GM21423 (cell line): ENCODE results near the gene ACOT9.
A peak's percentile ranks its signal among the peaks of the same experiment; 100 is the strongest.
"Not testable (repeated sequence)": the region's sequence is repeated elsewhere in the genome, so short reads cannot be mapped to it uniquely, and the experiment has no call there.

Experiments used
- ATAC-seq: cut with Tn5 transposase; IDR thresholded peaks from one replicate; pipeline ENCODE4 v1.9.1; 2021; ENCODE audit warnings: mild to moderate bottlenecking, moderate library complexity; ENCODE audit not compliant: unreplicated experiment

The ACOT9 gene

GRCh38 chrX:23765868-23766267 is 22.8 kb upstream of the ACOT9 start:
- ATAC-seq, result no peak

GRCh38 chrX:23765449-23765848 is 22.4 kb upstream of the ACOT9 start:
- no peak for ATAC-seq

- no peak for ATAC-seq
These were observed 21.3 kb upstream of the ACOT9 start for GRCh38 chrX:23764188-23764984.

- no peak for ATAC-seq
These were observed 16.7 kb upstream of the ACOT9 start for GRCh38 chrX:23759821-23760220.

- ATAC-seq, result peak; percentile 72
These were observed 13.1 kb upstream of the ACOT9 start for GRCh38 chrX:23756165-23756564.

GRCh38 chrX:23754664-23755063 is 11.6 kb upstream of the ACOT9 start:
- no peak for ATAC-seq

- no peak for ATAC-seq
These were observed 9.8 kb upstream of the ACOT9 start for GRCh38 chrX:23752740-23753415.

- no peak for ATAC-seq
These were observed 6.5 kb upstream of the ACOT9 start for GRCh38 chrX:23749576-23749975.

- ATAC-seq, result no peak
These were observed 6.1 kb upstream of the ACOT9 start for GRCh38 chrX:23749129-23749528.

GRCh38 chrX:23745786-23746185 is 2.7 kb upstream of the ACOT9 start:
- no peak for ATAC-seq

GRCh38 chrX:23743623-23743971 is 521 bp upstream of the ACOT9 start:
- not testable (repeated sequence) for ATAC-seq

GRCh38 chrX:23742174-23742696 is 841 bp downstream of the ACOT9 start:
- ATAC-seq, result no peak

GRCh38 chrX:23737413-23737812 is 5.7 kb downstream of the ACOT9 start:
- ATAC-seq, result no peak

- ATAC-seq, result no peak
These were observed 7.0 kb downstream of the ACOT9 start for GRCh38 chrX:23736030-23736429.

GRCh38 chrX:23732704-23733103 is 10.4 kb downstream of the ACOT9 start:
- peak; percentile 82 for ATAC-seq

GRCh38 chrX:23731951-23732350 is 11.1 kb downstream of the ACOT9 start:
- no peak for ATAC-seq

GRCh38 chrX:23729214-23729613 is 13.9 kb downstream of the ACOT9 start:
- no peak for ATAC-seq

- ATAC-seq, result no peak
These were observed 15.9 kb downstream of the ACOT9 start for GRCh38 chrX:23727206-23727605.

- no peak for ATAC-seq
These were observed 16.9 kb downstream of the ACOT9 start for GRCh38 chrX:23726191-23726590.

GRCh38 chrX:23720117-23720677 is 22.9 kb downstream of the ACOT9 start:
- ATAC-seq, result no peak

GRCh38 chrX:23705235-23705634 is 37.8 kb downstream of the ACOT9 start:
- no peak for ATAC-seq

GRCh38 chrX:23704673-23705206 is 38.3 kb downstream of the ACOT9 start:
- no peak for ATAC-seq
